Heart right ventricle (tissue), 16 donors: ENCODE data around the gene DTHD1. TPM values are rescaled to one million over a fixed set of nuclear protein-coding genes. Genes with fewer than 3 reads are reported as not detected.

Source experiments
- ATAC-seq, 8 donors: fragments of 200-7000 bp; cut with Tn5 transposase; one replicate each; pipeline ENCODE4 v1.9.1; 2020; ENCODE audit warnings: mild to moderate bottlenecking in 8 of 8, moderate library complexity in 8 of 8, moderate number of reproducible peaks in 1 of 8
- DNase-seq, 2 donors: peaks; one replicate each; pipeline ENCODE4 v3.0.0-alpha.2; 2020
- H3K27ac ChIP-seq, 10 donors: fragments of 200-600 bp; sonication (generic) in 2 of 10; one replicate each; pipeline versions ENCODE4 v1.5.0 to v1.8.0; 2020 to 2022; ENCODE audit warnings: mild to moderate bottlenecking in 3 of 10
- H3K27me3 ChIP-seq, 7 donors: fragments of 200-600 bp; one replicate each; pipeline ENCODE4 v1.8.0; 2021 to 2022; ENCODE audit warnings: mild to moderate bottlenecking in 2 of 7
- H3K36me3 ChIP-seq, 9 donors: fragments of 200-600 bp; sonication (generic) in 1 of 9; one replicate each; pipeline versions ENCODE4 v1.5.0 to v1.8.0; 2020 to 2022; ENCODE audit warnings: mild to moderate bottlenecking in 2 of 9
- H3K4me1 ChIP-seq, 9 donors: fragments of 200-600 bp; sonication (generic) in 1 of 9; one replicate each; pipeline versions ENCODE4 v1.5.0 to v1.8.0; 2020 to 2022; ENCODE audit warnings: mild to moderate bottlenecking in 4 of 9
- H3K4me3 ChIP-seq, 10 donors: fragments of 200-600 bp; sonication (generic) in 2 of 10; one replicate each; pipeline versions ENCODE4 v1.5.0 to v1.8.0; 2020 to 2022; ENCODE audit warnings: mild to moderate bottlenecking in 7 of 10, moderate library complexity in 2 of 10
- H3K9me3 ChIP-seq, 11 donors: fragments of 200-600 bp in 10 of 11; sonication (generic) in 2 of 11; one replicate each; pipeline versions ENCODE4 v1.5.0 to v1.8.0; 2013 to 2022; ENCODE audit warnings: mild to moderate bottlenecking in 2 of 11, control low read depth in 1 of 11, moderate library complexity in 1 of 11
- WGBS, 2 donors: extraction: QIAGEN DNeasy Blood & Tissue Kit; methylation state at CpG; one replicate each; pipeline ENCODE4 v1.1.7; 2013; ENCODE audit warnings: inconsistent platforms in 1 of 2; 5-methylcytosine and 5-hydroxymethylcytosine counted together
- intact Hi-C, 10 donors: fragments of 100-400 bp; cut with DNase I; formaldehyde crosslinking; loops; one replicate each; pipeline versions ENCODE4 v1.11.1 to v1.14.2; 2022
- polyA plus RNA-seq, 2 donors: library from polyadenylated mRNA; stranded (reverse); fragments of 200-250 nt; gene quantifications; one replicate each; pipeline ENCODE4 v1.2.3, GENCODE V29; 2013
- total RNA-seq, 10 donors: library from RNA; stranded (reverse); fragmentation: NEBNext Ultra II Directional in 3 of 10; extraction: Animal tissue kit (Norgen Biotek cat#: 25700) in 3 of 10; gene quantifications; one replicate each; pipeline versions ENCODE4 v1.2.1 to v1.2.4, GENCODE V29; 2021 to 2023
- TF ChIP-seq, protein P1 (sequence below), 9 donors: fragments of 200-600 bp; sonication (generic) in 2 of 9; IDR thresholded peaks; one replicate each; pipeline versions ENCODE4 v1.5.0 to v1.8.0; 2021 to 2022; ENCODE audit warnings: antibody characterized with exemption in 9 of 9, mild to moderate bottlenecking in 5 of 9, moderate library complexity in 1 of 9
- donor health status: Arrhythmogenic right ventricular cardiomyopathy.
- donor health status: ischemic (EF 13 %, LVEDD 7.1; RV severe dilation, severe dysfunction).
- donor health status: healthy with polysubstance abuse.
- donor health status: DM: no; HTN: yes; CAD: no.
- donor health status: DM: no; HTN: no; CAD: no.
- donor health status: ischemic (EF 25% LVEDD 6.9; RV normal size, moderate dysfunction).
- donor health status: ischemic (EF 25% LVEDD 5.7; RV mildly dilated, moderate dysfunction).
- donor health status: healthy.
- donor health status: DM: yes; HTN: yes; CAD: no.
- donor health status: Ischemic cardiomyopathy.
- donor health status: ischemic (EF 35%, LVEDD 5.7; RV mildly dilated, moderate dysfunction).
- donor health status: nonischemic (EF 11% LVEDD 7.7; RV severe dilation, severe dysfunction).
- donor health status: DM: yes; HTN: yes; CAD: no.
- donor health status: PGD.
- donor health status: ischemic (EF 29% LVEDD 5.4; RV normal size, mild dysfunction).
- donor health status: nonischemic (EF 23%, LVEDD 6.1; RV moderate dilation, normal function).

Gene DTHD1
- total and polyA plus RNA-seq, 12 donors: 0.10 to 0.60 (median 0.13) TPM; not detected in 9

DNA sequence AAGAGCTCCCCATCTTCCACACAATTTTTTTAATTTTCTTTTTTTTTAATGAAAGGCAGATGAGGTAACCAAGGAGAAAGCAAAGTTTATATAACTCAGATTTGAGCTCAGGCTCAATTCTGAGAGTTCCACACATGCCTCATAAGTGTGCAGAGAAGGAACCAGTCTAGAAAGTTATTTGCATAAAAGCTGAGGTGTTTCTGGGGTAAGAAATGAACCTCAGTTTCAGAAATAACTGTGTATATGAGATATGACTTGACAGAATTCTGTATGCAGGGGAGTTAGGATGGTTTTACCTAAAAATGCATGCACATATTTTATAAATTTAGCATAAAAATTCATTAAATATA lies 51.3 kb downstream of the DTHD1 start:
- peaks cover 0 to 6% (median 0%) of the 10 kb centered on the region in 9 donors for H3K4me1 ChIP-seq
- no peaks in the 10 kb centered on the region for H3K36me3 ChIP-seq
- H3K9me3 ChIP-seq: no peaks in the 10 kb centered on the region
- no peak overlapping the region for H3K4me3 ChIP-seq
- TF ChIP-seq, protein P1, sequence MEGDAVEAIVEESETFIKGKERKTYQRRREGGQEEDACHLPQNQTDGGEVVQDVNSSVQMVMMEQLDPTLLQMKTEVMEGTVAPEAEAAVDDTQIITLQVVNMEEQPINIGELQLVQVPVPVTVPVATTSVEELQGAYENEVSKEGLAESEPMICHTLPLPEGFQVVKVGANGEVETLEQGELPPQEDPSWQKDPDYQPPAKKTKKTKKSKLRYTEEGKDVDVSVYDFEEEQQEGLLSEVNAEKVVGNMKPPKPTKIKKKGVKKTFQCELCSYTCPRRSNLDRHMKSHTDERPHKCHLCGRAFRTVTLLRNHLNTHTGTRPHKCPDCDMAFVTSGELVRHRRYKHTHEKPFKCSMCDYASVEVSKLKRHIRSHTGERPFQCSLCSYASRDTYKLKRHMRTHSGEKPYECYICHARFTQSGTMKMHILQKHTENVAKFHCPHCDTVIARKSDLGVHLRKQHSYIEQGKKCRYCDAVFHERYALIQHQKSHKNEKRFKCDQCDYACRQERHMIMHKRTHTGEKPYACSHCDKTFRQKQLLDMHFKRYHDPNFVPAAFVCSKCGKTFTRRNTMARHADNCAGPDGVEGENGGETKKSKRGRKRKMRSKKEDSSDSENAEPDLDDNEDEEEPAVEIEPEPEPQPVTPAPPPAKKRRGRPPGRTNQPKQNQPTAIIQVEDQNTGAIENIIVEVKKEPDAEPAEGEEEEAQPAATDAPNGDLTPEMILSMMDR (IDR thresholded peaks at IDR 0.05): no peak
- no peaks in the 10 kb centered on the region for H3K27me3 ChIP-seq
- H3K27ac ChIP-seq: no peak overlapping the region
- no peak for ATAC-seq
- intact Hi-C loops: no loop called here
- no peak for DNase-seq

DNA sequence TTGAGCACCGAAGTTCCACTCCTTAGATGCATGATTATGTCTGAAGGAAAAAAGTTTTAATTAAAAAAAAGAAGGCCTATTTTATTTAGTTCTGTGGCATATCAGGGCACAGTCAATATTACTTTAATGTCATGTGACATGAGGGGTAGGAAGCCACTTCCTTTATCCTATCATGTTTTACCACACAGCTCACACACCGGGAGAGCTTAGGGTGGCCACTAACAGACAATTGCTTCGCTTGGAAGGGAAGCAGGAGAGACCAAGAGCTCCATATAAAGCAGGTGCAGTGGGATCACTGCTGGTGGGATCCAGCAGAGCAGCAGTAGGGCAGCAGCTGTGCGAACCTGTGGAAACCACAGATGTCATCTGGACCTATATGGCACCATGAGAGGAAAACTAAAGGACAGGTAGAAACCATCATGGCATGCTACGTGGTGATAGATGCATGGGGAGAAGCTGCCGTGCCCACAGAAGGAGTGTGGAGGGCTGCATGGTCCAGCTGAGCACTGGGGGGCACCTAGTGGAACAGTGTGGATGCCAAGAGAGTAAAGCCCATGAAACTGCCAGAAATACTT lies 52.0 kb downstream of the DTHD1 start:
- no peak for ATAC-seq
- no peaks in the 10 kb centered on the region for H3K9me3 ChIP-seq
- WGBS, 2 donors: 79 to 85% methylated on average over 6 of the region's 6 CpGs
- no peaks in the 10 kb centered on the region for H3K36me3 ChIP-seq
- intact Hi-C loops: no loop called here
- TF ChIP-seq, protein P1 (IDR thresholded peaks at IDR 0.05): no peak
- no peak overlapping the region for H3K27ac ChIP-seq
- no peak overlapping the region for H3K4me3 ChIP-seq
- no peaks in the 10 kb centered on the region for H3K27me3 ChIP-seq
- H3K4me1 ChIP-seq: peaks cover 0 to 8% (median 0%) of the 10 kb centered on the region in 9 donors
- DNase-seq: no peak

DNA sequence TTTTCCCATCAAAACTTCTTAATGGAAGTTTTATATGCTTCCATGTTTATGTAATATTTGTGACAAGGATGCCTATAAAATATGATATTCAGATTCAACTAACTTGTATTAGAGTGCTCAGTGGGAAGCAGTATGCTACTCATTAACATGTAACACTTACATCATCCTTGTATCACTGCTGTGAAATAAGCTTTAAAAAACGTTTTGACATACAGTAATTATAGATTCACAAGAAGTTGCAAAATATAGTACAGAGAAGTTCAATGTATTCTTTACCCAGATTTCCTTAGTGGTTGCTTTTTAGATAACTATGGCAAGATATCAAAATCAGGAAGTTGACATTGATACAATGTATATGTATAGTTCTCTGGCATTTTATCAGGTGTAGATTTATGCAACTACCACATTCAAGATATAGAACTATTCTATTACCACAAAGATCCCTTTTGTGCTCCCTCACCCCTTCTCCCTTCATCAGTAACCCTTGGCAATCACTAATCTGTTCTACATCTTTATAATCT lies 56.3 kb downstream of the DTHD1 start:
- Histone ChIP-seq H3K27ac (no peak overlapping the region), H3K4me3 (no peak overlapping the region), H3K27me3 (no peaks in the 10 kb centered on the region), H3K4me1 (peaks cover 0 to 8% (median 0%) of the 10 kb centered on the region in 9 donors), H3K9me3 (no peaks in the 10 kb centered on the region), H3K36me3 (no peaks in the 10 kb centered on the region)
- ATAC-seq (no peak), DNase-seq (no peak)
- WGBS, 2 donors: 8 to 13% methylated on average over 1 of the region's 1 CpG
- TF ChIP-seq, protein P1 (IDR thresholded peaks at IDR 0.05): no peak
- intact Hi-C loops: no loop called here

DNA sequence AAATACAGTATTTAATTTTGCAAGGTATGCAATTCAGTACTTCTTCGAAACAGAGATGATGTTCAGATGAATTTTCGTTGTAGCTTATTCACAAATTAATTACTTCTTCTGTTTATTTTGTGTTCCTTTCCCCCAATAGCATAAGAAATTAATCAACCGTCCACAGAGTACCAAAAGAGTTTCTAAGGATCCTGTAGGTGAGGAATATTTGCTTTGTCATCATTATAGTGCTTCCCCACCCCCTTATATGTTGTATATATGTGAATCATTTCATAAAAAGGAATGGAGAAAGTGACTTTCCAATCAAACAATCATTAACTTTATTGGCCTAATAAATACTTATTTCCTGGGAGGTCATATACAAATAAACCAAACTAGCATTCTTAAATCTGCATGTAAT lies 57.6 kb downstream of the DTHD1 start:
- H3K4me1 ChIP-seq: peaks cover 0 to 8% (median 0%) of the 10 kb centered on the region in 9 donors
- ATAC-seq (no peak), DNase-seq (no peak)
- no peaks in the 10 kb centered on the region for H3K9me3 ChIP-seq
- H3K27ac ChIP-seq: no peak overlapping the region
- no peaks in the 10 kb centered on the region for H3K36me3 ChIP-seq
- intact Hi-C loops: no loop called here
- WGBS, 2 donors: 77 to 83% methylated on average over 3 of the region's 3 CpGs
- H3K4me3 ChIP-seq: no peak overlapping the region
- TF ChIP-seq, protein P1 (IDR thresholded peaks at IDR 0.05): no peak
- no peaks in the 10 kb centered on the region for H3K27me3 ChIP-seq
